ENCODE results near the gene SERPINA5. TPM values are rescaled to one million over a fixed set of nuclear protein-coding genes. Genes with fewer than 3 reads are reported as not detected.

The SERPINA5 gene
- total and polyA plus RNA-seq, 2 of the 13 experiments (the other 11 are each of a cell fraction or from before 2014, with no cell fraction given): 449 to 498 TPM

GRCh38 chr14:94548131-94548998, 32.9 kb upstream of the SERPINA5 start (continued):
- TF ChIP-seq ZNF503 (CRISPR knock-in tag; IDR thresholded peaks at IDR 0.05) (peak; percentile 43; the same call in 1 of the 2 replicates), MAZ (IDR thresholded peaks at IDR 0.05; ENCODE audit: borderline replicate concordance, low read depth, low read length) (no peak), MAZ (CRISPR knock-in tag; IDR thresholded peaks at IDR 0.05; ENCODE audit: low read depth) (peak; percentile 26; the same call in 1 of the 2 replicates), SMARCC2 (IDR thresholded peaks at IDR 0.05) (no peak), ZBTB39 (CRISPR knock-in tag; IDR thresholded peaks at IDR 0.05) (no peak), ZNF251 (CRISPR knock-in tag; IDR thresholded peaks at IDR 0.05) (no peak), ZBTB43 (CRISPR knock-in tag; conservative IDR thresholded peaks at IDR 0.05) (0 out of 2 replicates have a peak, but pooled peaks have one; percentile 40), ZBTB7A (CRISPR knock-in tag; IDR thresholded peaks at IDR 0.05) (peak; percentile 88; the same call in 1 of the 2 replicates), ADNP (CRISPR knock-in tag; IDR thresholded peaks at IDR 0.05) (no peak), ZBTB20 (CRISPR knock-in tag; IDR thresholded peaks at IDR 0.05; ENCODE audit: borderline replicate concordance, low read depth) (no peak), ZKSCAN5 (CRISPR knock-in tag; IDR thresholded peaks at IDR 0.05) (no peak), MAFG (CRISPR knock-in tag; IDR thresholded peaks at IDR 0.05) (no peak), ZNF329 (CRISPR knock-in tag; IDR thresholded peaks at IDR 0.05; ENCODE audit: low read depth) (peak; percentile 44; the same call in 1 of the 2 replicates), TEAD3 (CRISPR knock-in tag; optimal IDR thresholded peaks at IDR 0.05; ENCODE audit: borderline replicate concordance) (peak; percentile 45), PRMT3 (CRISPR knock-in tag; IDR thresholded peaks at IDR 0.05; ENCODE audit: borderline replicate concordance, low read depth) (no peak), ZSCAN31 (CRISPR knock-in tag; IDR thresholded peaks at IDR 0.05; ENCODE audit: low read depth) (0 out of 2 replicates have a peak, but pooled peaks have one; percentile 37), ZSCAN5A (CRISPR knock-in tag; IDR thresholded peaks at IDR 0.05; ENCODE audit: borderline replicate concordance) (no peak), ZNF484 (CRISPR knock-in tag; IDR thresholded peaks at IDR 0.05; ENCODE audit: borderline replicate concordance, low read depth) (no peak)
- TF ChIP-seq, protein P1, sequence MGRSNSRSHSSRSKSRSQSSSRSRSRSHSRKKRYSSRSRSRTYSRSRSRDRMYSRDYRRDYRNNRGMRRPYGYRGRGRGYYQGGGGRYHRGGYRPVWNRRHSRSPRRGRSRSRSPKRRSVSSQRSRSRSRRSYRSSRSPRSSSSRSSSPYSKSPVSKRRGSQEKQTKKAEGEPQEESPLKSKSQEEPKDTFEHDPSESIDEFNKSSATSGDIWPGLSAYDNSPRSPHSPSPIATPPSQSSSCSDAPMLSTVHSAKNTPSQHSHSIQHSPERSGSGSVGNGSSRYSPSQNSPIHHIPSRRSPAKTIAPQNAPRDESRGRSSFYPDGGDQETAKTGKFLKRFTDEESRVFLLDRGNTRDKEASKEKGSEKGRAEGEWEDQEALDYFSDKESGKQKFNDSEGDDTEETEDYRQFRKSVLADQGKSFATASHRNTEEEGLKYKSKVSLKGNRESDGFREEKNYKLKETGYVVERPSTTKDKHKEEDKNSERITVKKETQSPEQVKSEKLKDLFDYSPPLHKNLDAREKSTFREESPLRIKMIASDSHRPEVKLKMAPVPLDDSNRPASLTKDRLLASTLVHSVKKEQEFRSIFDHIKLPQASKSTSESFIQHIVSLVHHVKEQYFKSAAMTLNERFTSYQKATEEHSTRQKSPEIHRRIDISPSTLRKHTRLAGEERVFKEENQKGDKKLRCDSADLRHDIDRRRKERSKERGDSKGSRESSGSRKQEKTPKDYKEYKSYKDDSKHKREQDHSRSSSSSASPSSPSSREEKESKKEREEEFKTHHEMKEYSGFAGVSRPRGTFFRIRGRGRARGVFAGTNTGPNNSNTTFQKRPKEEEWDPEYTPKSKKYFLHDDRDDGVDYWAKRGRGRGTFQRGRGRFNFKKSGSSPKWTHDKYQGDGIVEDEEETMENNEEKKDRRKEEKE (IDR thresholded peaks at IDR 0.05): no peak
